Inferior parietal cortex (tissue), 1 donor: ENCODE results near the gene PSAP.
"Not testable (repeated sequence)": the region's sequence is repeated elsewhere in the genome, so short reads cannot be mapped to it uniquely, and the experiment has no call there.

Source experiments
- DNase-seq: peaks from one replicate; pipeline ENCODE4 v3.0.0-alpha.2; 2016; ENCODE audit errors: extremely low spot score

The PSAP gene

DNA sequence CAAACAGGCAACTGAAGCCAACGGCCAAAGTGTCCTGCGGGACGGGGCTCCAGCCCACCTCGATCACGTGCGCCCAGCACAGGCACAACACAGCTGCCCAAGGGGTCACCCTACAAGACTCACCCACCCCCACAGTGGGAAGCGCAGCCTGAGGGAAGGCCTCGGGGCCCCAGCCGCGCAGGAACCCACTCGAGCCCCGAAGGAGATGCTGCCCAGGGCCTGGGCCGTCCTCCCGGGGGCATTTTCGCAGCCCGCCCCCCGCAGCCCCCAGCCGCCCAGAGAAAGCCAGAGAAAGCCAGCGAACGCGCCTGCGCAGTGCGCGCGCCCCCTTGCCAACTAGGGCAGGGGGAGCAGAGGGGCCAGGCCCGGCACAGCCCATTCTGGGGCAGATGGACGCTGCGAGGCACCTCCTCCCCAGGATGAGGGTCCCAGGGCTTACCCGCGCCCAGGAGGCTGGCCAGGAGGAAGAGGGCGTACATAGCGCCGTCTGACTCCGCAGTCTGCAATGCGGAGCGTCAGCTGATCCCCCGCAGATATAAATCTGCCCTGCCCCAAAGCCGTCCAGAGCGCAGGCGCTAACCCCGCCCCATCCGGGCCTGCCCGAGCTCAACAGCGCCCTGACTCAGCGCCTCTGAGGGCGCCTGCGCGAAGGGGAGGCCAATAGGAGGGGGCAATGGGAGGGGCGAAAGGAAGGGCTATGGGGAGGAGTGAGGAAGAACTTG lies at the start of gene PSAP:
TSS of gene PSAP (minus strand) at position 509 of the 722 bp plus-strand sequence. CDS start at position 479, 30 bp downstream.
- DNase-seq = peak; percentile 99

DNA sequence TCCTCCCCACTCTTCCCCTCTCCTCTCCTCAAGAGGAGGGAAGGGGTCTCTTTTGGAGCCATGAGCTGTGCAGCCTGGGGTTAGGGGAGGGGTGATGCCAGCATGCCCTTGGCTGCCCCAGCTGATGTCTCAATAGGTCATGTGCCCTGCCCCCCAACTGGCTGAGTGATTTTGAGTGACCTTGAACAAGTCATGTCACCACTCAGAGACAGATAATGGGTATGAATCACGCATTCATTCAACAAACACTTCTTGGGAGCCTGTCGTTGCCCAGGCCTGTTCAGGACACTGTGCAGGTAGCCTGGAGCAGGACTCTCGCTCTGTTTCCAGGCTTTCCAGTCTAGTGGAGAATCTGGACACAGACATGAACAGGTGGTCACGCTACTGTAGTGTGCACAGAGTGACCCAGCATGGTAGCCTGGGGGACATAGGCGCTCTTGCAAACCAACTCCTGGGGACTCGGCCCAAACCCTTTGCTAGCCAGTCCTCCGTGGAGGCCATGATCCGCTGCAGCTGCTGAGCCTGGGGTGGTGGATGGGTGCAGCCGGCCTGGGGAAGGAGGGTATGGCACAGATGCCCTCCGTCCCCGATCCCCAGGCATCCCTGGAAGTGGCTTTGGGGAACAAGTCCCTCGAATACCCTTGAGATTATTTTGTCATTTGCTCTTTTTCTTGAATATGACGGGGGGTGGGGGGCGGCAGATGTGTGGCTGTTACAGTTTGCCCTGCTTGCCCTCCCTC lies 49.6 kb upstream of the PSAP start:
- DNase-seq = no peak

GRCh38 chr10:71899665-71900412 lies 48.8 kb upstream of the PSAP start:
- no peak for DNase-seq

- not testable (repeated sequence) for DNase-seq
Observed at GRCh38 chr10:71898346-71898745, 47.3 kb upstream of the PSAP start.

DNA sequence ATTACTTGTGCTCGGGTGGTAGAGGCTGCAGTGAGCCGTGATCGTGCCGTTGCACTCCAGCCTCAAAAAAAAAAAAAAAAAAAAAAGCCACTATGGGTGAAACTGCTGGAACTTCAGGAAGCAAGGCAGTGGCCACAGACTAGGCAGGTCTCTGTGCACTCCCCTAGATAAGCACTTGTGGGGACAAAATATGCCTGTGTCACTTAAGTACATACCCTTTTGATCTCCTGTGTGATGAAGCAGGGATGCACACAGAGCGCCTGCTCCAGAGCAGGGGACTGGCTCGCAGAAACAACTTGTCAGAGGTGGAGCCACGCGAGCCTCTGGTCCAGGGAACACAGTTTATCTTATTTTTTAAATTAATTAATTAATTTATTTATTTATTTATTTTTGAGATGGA lies 42.9 kb upstream of the PSAP start:
- DNase-seq = peak; percentile 47

- DNase-seq = no peak
Observed at GRCh38 chr10:71893258-71893815, 42.3 kb upstream of the PSAP start.

GRCh38 chr10:71891437-71891836 lies 40.4 kb upstream of the PSAP start:
- no peak for DNase-seq

DNA sequence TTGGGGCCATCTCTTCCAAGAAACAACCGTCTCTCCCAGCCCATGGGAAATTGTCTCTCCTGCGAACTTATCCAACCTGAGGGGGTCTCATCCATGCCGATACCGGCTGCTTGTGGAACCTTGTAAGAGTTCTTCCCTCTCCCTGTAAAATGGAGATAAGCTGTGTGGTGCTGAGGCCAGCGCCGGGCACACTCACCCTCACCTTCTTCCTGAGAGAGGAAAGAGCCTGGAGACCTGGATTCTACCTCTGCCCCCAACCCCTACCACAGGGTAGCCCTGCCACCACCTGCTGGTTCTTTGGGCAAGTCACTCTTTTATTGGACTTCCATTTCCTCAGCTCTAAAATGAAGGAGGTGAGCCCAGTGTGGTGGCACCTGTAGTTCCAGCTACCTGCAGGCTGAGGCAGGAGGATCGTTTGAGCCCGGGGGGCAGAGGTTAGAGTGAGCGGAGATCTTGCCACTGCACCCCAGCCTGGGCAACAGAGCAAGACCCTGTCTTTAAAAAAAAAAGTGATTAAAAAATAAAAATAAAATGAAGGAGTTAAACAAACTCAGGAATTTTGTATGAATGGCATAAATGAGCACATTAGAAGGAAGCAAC lies 38.4 kb upstream of the PSAP start:
- no peak for DNase-seq

- DNase-seq = peak; percentile 77
Observed at GRCh38 chr10:71888623-71889387, 37.8 kb upstream of the PSAP start.

DNA sequence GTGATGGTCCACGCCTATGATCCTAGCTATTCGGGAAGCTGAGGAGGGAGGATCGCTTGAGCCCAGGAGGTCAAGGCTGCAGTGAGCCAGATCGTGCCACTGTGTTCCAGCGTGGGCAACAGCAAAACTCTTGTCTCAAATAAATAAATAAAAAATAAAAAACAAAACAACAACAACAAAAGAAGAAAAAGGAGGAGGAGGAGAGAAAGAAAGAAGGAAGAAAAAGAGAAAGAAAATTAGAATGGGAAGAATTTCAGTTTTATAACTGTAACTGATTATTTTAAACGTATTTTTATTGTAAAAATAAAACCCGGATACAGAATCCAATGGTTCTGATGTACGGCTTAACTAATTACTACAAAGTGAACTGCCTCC lies 37.2 kb upstream of the PSAP start:
- DNase-seq = no peak

DNA sequence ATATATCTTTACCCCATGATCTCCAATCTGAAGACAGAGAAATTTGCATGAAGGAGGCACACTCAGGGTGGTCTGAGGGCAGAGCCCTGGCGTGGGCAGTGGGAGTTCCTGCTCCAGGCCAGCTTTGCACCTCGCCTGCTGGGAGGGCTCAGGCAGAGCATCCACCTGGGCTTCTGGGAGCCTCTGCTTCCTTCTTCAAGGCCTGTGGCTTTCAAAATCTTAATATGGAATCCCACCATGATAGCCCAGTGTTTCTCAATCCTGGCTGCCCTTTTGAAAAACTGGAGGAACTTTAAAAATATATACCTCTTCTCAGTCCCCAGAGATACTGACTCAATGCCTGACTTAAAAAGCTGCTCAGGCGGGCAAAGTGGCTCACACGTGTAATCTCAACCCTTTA lies 36.7 kb upstream of the PSAP start:
- DNase-seq = no peak

- DNase-seq = no peak
Observed at GRCh38 chr10:71882813-71883659, 32.0 kb upstream of the PSAP start.

DNA sequence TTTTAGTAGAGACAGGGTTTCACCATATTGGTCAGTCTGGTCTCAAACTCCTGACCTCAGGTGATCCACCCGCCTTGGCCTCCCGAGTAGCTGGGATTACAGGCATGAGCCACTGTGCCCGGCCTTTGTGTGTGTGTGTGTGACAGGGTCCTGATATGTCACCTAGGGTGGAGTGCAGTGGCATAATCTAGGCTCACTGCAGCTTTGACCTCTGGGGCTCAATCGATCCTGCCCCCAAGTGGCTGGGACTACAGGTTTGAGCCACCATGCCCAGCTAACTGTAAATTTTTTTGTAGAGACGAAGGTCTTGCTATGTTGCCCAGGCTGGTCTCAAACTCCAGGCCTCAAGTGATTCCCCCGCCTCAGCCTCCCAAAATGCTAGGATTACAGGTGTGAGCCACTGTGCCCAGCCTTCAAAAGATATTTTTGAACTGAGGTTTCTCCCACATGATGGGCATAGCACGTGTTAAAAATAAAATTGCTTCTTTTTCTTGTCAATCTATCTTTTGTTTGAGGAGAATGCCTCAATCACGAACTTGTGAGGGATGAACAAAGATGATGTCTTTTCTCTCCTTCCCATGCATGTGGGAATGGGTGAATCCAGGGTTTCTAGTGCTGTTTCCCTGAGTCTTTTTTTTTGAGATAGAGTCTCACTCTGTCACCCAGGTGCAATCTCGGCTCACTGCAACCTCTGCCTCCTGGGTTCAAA lies 30.8 kb upstream of the PSAP start:
- DNase-seq = no peak

DNA sequence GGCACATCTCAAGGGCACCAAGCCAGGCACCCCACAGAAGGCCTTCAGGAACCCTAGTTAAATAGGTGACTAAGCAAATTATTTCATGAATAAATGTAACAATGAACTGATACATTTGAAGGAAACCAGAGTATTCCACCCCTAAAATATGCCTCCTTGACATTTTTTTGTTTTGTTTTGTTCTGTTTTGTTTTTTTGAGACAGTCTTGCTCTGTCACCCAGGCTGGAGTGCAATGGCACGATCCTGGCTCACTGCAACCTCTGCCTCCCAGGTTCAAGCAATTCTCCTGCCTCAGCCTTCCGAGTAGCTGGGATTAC lies 30.2 kb upstream of the PSAP start:
- DNase-seq = not testable (repeated sequence)

- DNase-seq = no peak
Observed at GRCh38 chr10:71880425-71881306, 29.6 kb upstream of the PSAP start.

- DNase-seq = no peak
Observed at GRCh38 chr10:71878327-71879034, 27.4 kb upstream of the PSAP start.

- no peak for DNase-seq
Observed at GRCh38 chr10:71877821-71878220, 26.8 kb upstream of the PSAP start.
